Measurements from ENCODE around the gene GDE1. TPM values are rescaled to one million over a fixed set of nuclear protein-coding genes. Genes with fewer than 3 reads are reported as not detected.
A peak's percentile ranks its signal among the peaks of the same experiment; 100 is the strongest.

The GDE1 gene
- total and polyA plus RNA-seq, 9 of the 15 experiments (the other 6 are each of a cell fraction or from before 2014, with no cell fraction given), result 18.8 to 40.5 (median 22.3) TPM

GRCh38 chr16:19478505-19478904, 43.4 kb downstream of the GDE1 start (continued):
- TF ChIP-seq ZKSCAN3 (CRISPR knock-in tag; IDR thresholded peaks at IDR 0.05) (no peak), JUNB (CRISPR knock-in tag; conservative IDR thresholded peaks at IDR 0.05) (no peak), POLR2A (conservative IDR thresholded peaks at IDR 0.05) (no peak), TFAM (CRISPR knock-in tag; conservative IDR thresholded peaks at IDR 0.05) (no peak), NUFIP1 (IDR thresholded peaks at IDR 0.05; ENCODE audit: partially characterized antibody) (no peak), YY1 (IDR thresholded peaks at IDR 0.05; ENCODE audit: borderline replicate concordance in 1 of 3, control insufficient read depth in 1 of 3, extremely low read depth in 1 of 3, insufficient read depth in 3 of 3, insufficient read length in 1 of 3, insufficient replicate concordance in 2 of 3, low read depth in 1 of 3, low read length in 2 of 3) (no peak)

- no peak overlapping the region for H3K9ac ChIP-seq (ENCODE audit: insufficient read depth in 1 of 2, low read depth in 2 of 2, low read length in 2 of 2)
- no peak overlapping the region for H3K27ac ChIP-seq (ENCODE audit: extremely low read depth, low read depth, low read length)
- H3K4me3 ChIP-seq, result no peak overlapping the region
- ATAC-seq (peak; percentile 66), DNase-seq (ENCODE audit: extremely low read depth in 1 of 4, low spot score in 3 of 4) (no peak), FAIRE-seq (peak; percentile 68)
- ChIA-PET CTCF (ENCODE audit: low intra/inter-chr PET ratio) (no interaction called here), POLR2A (interaction anchor here (0.5 kb wide), 1 partner anchor 31 kb away, joined by 3 read pairs; no protein-coding TSS in a partner anchor)
- intact Hi-C loops (cut with micrococcal nuclease), result no loop called here
- no peaks in the 10 kb centered on the region for H3K36me3 ChIP-seq (ENCODE audit: control insufficient read depth, insufficient read depth, low read length)
- no peaks in the 10 kb centered on the region for H4K20me1 ChIP-seq (replicated peaks; ENCODE audit: control insufficient read depth, insufficient read depth, low read length)
- no peaks in the 10 kb centered on the region for H3K79me2 ChIP-seq (ENCODE audit: control insufficient read depth, insufficient read depth, low read length)
- TF ChIP-seq SRSF9 (IDR thresholded peaks at IDR 0.05; ENCODE audit: borderline replicate concordance, low read depth, low read length), result no peak
- TF ChIP-seq SNRNP70 (optimal IDR thresholded peaks at IDR 0.05; ENCODE audit: low read depth, low read length), result no peak
- no peak for TF ChIP-seq ZNF77 (CRISPR knock-in tag; IDR thresholded peaks at IDR 0.05)
- TF ChIP-seq SAFB (IDR thresholded peaks at IDR 0.05; ENCODE audit: borderline replicate concordance, low read depth, low read length), result no peak
- no peak for TF ChIP-seq CCNT2 (IDR thresholded peaks at IDR 0.05; ENCODE audit: borderline replicate concordance, extremely low read depth, insufficient read length, low read depth, low read length)
- no peak for TF ChIP-seq VEZF1 (CRISPR knock-in tag; IDR thresholded peaks at IDR 0.05)
- TF ChIP-seq CTCF (IDR thresholded peaks at IDR 0.05 in 2 of 3, conservative IDR thresholded peaks at IDR 0.05 in 1 of 3; ENCODE audit: insufficient read depth in 2 of 3, low read depth in 1 of 3, low read length in 3 of 3), result 0 out of 6 replicates have a peak, but pooled peaks of 1 of the 3 experiments have one; percentile 19
- TF ChIP-seq TCF15 (CRISPR knock-in tag; IDR thresholded peaks at IDR 0.05), result no peak
- no peaks in the 10 kb centered on the region for H3K9me1 ChIP-seq (ENCODE audit: control insufficient read depth, insufficient read depth, low read length)
- no peak overlapping the region for H2AFZ ChIP-seq (ENCODE audit: low read depth, low read length)
- H3K9me3 ChIP-seq (replicated peaks; ENCODE audit: control insufficient read depth, insufficient read depth, low read depth, low read length), result no peaks in the 10 kb centered on the region
- no peak overlapping the region for H3K4me2 ChIP-seq (ENCODE audit: insufficient read depth, low read length)
- BruUV-seq (replicated peaks), result no TSS peak
- in situ Hi-C loops (cut with MboI), result no loop called here
- H3K27me3 ChIP-seq (ENCODE audit: control insufficient read depth in 2 of 2, insufficient read depth in 2 of 2, low read length in 2 of 2), result no peaks in the 10 kb centered on the region; a peak in 1 of 5 replicates
- 41% methylated on average over 5 of the region's 5 CpGs for WGBS (ENCODE audit: insufficient coverage, low coverage, missing lambda C conversion rate)
- H3K4me1 ChIP-seq (replicated peaks in 1 of 2; ENCODE audit: control insufficient read depth in 2 of 2, insufficient read depth in 2 of 2, low read length in 2 of 2), result no peaks in the 10 kb centered on the region
Observed at GRCh38 chr16:19474617-19475016, 47.3 kb downstream of the GDE1 start.
